Amygdala (tissue), 56 donors: ENCODE results near the gene ZNHIT1.

ENCODE experiments used
- DNase-seq, 56 donors: peaks; one replicate each; lab custom pipeline; 2025; lab: John Stamatoyannopoulos, UW

The ZNHIT1 gene

GRCh38 chr7:101216001-101216859 lies 1.7 kb upstream of the ZNHIT1 start:
- peak in 4 of 56 donors; percentile 7 to 40 (median 16) for DNase-seq

GRCh38 chr7:101216860-101217387 lies 1.0 kb upstream of the ZNHIT1 start:
- peak in 8 of 56 donors; percentile 11 to 56 (median 42) for DNase-seq

- no peak for DNase-seq
These were observed 516 bp downstream of the ZNHIT1 start for GRCh38 chr7:101218236-101219125.

- no peak for DNase-seq
These were observed 2.3 kb downstream of the ZNHIT1 start for GRCh38 chr7:101220295-101220694.

- DNase-seq: no peak
These were observed 4.4 kb downstream of the ZNHIT1 start for GRCh38 chr7:101222275-101222830.

GRCh38 chr7:101223528-101223927 lies 5.6 kb downstream of the ZNHIT1 start:
- DNase-seq: no peak

- DNase-seq: no peak
These were observed 7.7 kb downstream of the ZNHIT1 start for GRCh38 chr7:101225650-101226049.

GRCh38 chr7:101226721-101227120 lies 8.8 kb downstream of the ZNHIT1 start:
- no peak for DNase-seq

GRCh38 chr7:101231644-101232043 lies 13.7 kb downstream of the ZNHIT1 start:
- no peak for DNase-seq

GRCh38 chr7:101232141-101232850 lies 14.3 kb downstream of the ZNHIT1 start:
- peak in 5 of 56 donors; percentile 4 to 40 (median 22) for DNase-seq

GRCh38 chr7:101233907-101234547 lies 16.1 kb downstream of the ZNHIT1 start:
- no peak for DNase-seq

GRCh38 chr7:101234636-101235035 lies 16.7 kb downstream of the ZNHIT1 start:
- DNase-seq: no peak

- DNase-seq: no peak
These were observed 17.1 kb downstream of the ZNHIT1 start for GRCh38 chr7:101235050-101235449.

- no peak for DNase-seq
These were observed 17.6 kb downstream of the ZNHIT1 start for GRCh38 chr7:101235522-101235921.

- DNase-seq: no peak
These were observed 18.4 kb downstream of the ZNHIT1 start for GRCh38 chr7:101236292-101236835.

GRCh38 chr7:101237206-101238067 lies 19.5 kb downstream of the ZNHIT1 start, which contains the start of gene CLDN15:
CLDN15 (minus strand) TSS chr7:101237802; CDS start chr7:101237581, 221 bp downstream.
- peak in 4 of 56 donors; percentile 7 to 31 (median 18) for DNase-seq

- DNase-seq: no peak
These were observed 20.5 kb downstream of the ZNHIT1 start for GRCh38 chr7:101238226-101239182.
